GM23338 (cell line): ENCODE results near the gene MRTFA. TPM values are rescaled to one million over a fixed set of nuclear protein-coding genes. Genes with fewer than 3 reads are reported as not detected.

Experiments
- ATAC-seq: fragments of 200-7000 bp; cut with Tn5 transposase; 3 replicates; pipeline ENCODE4 v1.9.1; 2020
- DNase-seq: peaks from one replicate; pipeline ENCODE4 v3.0.0-alpha.2; 2015; ENCODE audit warnings: low spot score
- H2AFZ ChIP-seq: fragments of 200-600 bp; sonication (generic); 2 replicates; pipeline ENCODE4 v1.8.0; 2016; ENCODE audit warnings: antibody characterized with exemption, mild to moderate bottlenecking, moderate library complexity
- H3F3A ChIP-seq: fragments of 200-600 bp; sonication (generic); replicated peaks from 2 replicates; pipeline ENCODE4 v1.8.0; 2017; ENCODE audit warnings: antibody characterized with exemption, mixed run types, low read depth
- H3K27ac ChIP-seq: fragments of 200-600 bp; sonication (generic); 2 replicates; pipeline ENCODE4 v1.6.1; 2016; ENCODE audit warnings: low read depth
- H3K27me3 ChIP-seq: fragments of 200-600 bp; sonication (generic); 2 replicates; pipeline ENCODE4 v1.8.0; 2016; ENCODE audit warnings: mild to moderate bottlenecking, mixed run types, moderate library complexity; ENCODE audit not compliant: insufficient read depth
- H3K36me3 ChIP-seq: fragments of 200-600 bp; sonication (generic); 2 replicates; pipeline ENCODE4 v1.8.0; 2016; ENCODE audit warnings: mild to moderate bottlenecking; ENCODE audit not compliant: insufficient read depth
- H3K4me1 ChIP-seq: fragments of 200-600 bp; sonication (generic); 2 replicates; pipeline ENCODE4 v1.8.0; 2016; ENCODE audit warnings: mild to moderate bottlenecking, moderate library complexity; ENCODE audit not compliant: insufficient read depth
- H3K4me2 ChIP-seq: fragments of 200-600 bp; sonication (generic); 2 replicates; pipeline ENCODE4 v1.7.1; 2017; ENCODE audit warnings: mixed run types
- H3K4me3 ChIP-seq: fragments of 200-600 bp; sonication (generic); 2 replicates; pipeline ENCODE4 v1.6.1; 2016; ENCODE audit warnings: mixed run types
- H3K79me2 ChIP-seq: fragments of 200-600 bp; sonication (generic); replicated peaks from 2 replicates; pipeline ENCODE4 v1.8.0; 2017; ENCODE audit warnings: mild to moderate bottlenecking; ENCODE audit not compliant: insufficient read depth
- H3K9me2 ChIP-seq: fragments of 200-600 bp; sonication (generic); 2 replicates; pipeline ENCODE4 v1.8.0; 2017; ENCODE audit not compliant: insufficient read depth
- H4K20me1 ChIP-seq: fragments of 200-600 bp; sonication (generic); replicated peaks from 2 replicates; pipeline ENCODE4 v1.8.0; 2017; ENCODE audit warnings: mild to moderate bottlenecking; ENCODE audit not compliant: insufficient read depth
- H3K27ac Mint-ChIP-seq: 2 replicates; pipeline ENCODE4 v1.8.0; 2020; ENCODE audit warnings: inconsistent platforms, mild to moderate bottlenecking, moderate library complexity, mixed read lengths
- H3K27me3 Mint-ChIP-seq: 3 replicates; pipeline ENCODE4 v1.8.0; 2022; ENCODE audit warnings: low read depth, mild to moderate bottlenecking, moderate library complexity, mixed read lengths, inconsistent platforms; ENCODE audit not compliant: insufficient read depth, poor library complexity
- H3K36me3 Mint-ChIP-seq: 3 replicates; pipeline ENCODE4 v1.8.0; 2021; ENCODE audit warnings: low read depth, mild to moderate bottlenecking, inconsistent platforms, moderate library complexity, mixed read lengths
- H3K4me1 Mint-ChIP-seq: 3 replicates; pipeline ENCODE4 v1.8.0; 2020; ENCODE audit warnings: mild to moderate bottlenecking, inconsistent platforms, mixed read lengths
- H3K4me3 Mint-ChIP-seq: 3 replicates; pipeline ENCODE4 v1.8.0; 2021; ENCODE audit warnings: moderate library complexity, mild to moderate bottlenecking, inconsistent platforms, mixed read lengths
- H3K9me3 Mint-ChIP-seq: 3 replicates; pipeline ENCODE4 v1.8.0; 2020; ENCODE audit warnings: moderate library complexity, mild to moderate bottlenecking, inconsistent platforms, mixed read lengths
- JUNB ChIP-seq: IDR thresholded peaks from one replicate; pipeline ENCODE4 v1.6.1; 2016; ENCODE audit warnings: antibody characterized with exemption; ENCODE audit not compliant: unreplicated experiment
- POLR2AphosphoS5 ChIP-seq: IDR thresholded peaks from 2 replicates; pipeline ENCODE4 v1.6.1; 2016; ENCODE audit warnings: antibody characterized with exemption, low read depth
- STAT1 ChIP-seq: IDR thresholded peaks from one replicate; pipeline ENCODE4 v1.6.1; 2016; ENCODE audit warnings: antibody characterized with exemption; ENCODE audit not compliant: unreplicated experiment
- polyA plus RNA-seq: library from polyadenylated mRNA; unstranded; fragments of >200 nt; fragmentation: Nextera tagmentation; extraction: Ambion mirVana; gene quantifications from 2 replicates; pipeline ENCODE4 v1.2.1, GENCODE V29; 2016
- total RNA-seq: library from RNA; depleted of rRNA; stranded (reverse); fragments of >200 nt; shearing (Covaris generic); gene quantifications from 2 replicates; pipeline ENCODE4 v1.2.3, GENCODE V29; 2014
- TF ChIP-seq, protein P1 (sequence below): fragments of 250-450 bp; sonication (Bioruptor Pico); IDR thresholded peaks from 2 replicates; pipeline ENCODE4 v1.5.0; 2020; ENCODE audit warnings: mild to moderate bottlenecking, moderate library complexity
- TF ChIP-seq, protein P2 (sequence below): IDR thresholded peaks from 2 replicates; pipeline ENCODE4 v1.6.1; 2016; ENCODE audit warnings: antibody characterized with exemption
- TF ChIP-seq, protein P3 (sequence below), 2 experiments: fragments of 200-600 bp in 1 of 2; sonication (generic) in 1 of 2; conservative IDR thresholded peaks; 2 replicates each; pipeline versions ENCODE4 v1.5.1 to v1.6.1; 2016 to 2017; ENCODE audit warnings: antibody characterized with exemption in 2 of 2, low read depth in 2 of 2, mild to moderate bottlenecking in 2 of 2, moderate library complexity in 1 of 2

Gene MRTFA
- total and polyA plus RNA-seq, 2 experiments from 2014 or later, result 18.1 to 92.4 TPM

DNA sequence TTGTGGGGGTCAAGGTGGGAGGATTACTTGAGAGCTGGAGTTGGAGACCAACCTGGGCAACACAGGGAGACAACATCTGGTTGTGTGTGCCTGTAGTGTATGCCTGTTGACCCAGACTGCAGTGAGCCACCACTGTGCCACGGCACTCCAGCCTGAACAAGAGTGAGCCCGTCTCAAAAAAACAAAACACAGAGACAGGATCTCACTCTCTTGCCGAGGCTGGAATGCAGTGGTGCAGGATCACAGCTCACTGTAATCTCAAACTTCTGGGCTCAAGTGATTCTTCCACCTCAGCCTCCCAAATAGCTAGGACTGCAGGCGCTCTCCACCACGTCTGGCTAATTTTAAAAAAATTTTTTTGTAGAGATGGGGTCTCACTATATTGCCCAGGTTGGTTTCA lies 153.6 kb downstream of the MRTFA start (continued):
- TF ChIP-seq, protein P1, sequence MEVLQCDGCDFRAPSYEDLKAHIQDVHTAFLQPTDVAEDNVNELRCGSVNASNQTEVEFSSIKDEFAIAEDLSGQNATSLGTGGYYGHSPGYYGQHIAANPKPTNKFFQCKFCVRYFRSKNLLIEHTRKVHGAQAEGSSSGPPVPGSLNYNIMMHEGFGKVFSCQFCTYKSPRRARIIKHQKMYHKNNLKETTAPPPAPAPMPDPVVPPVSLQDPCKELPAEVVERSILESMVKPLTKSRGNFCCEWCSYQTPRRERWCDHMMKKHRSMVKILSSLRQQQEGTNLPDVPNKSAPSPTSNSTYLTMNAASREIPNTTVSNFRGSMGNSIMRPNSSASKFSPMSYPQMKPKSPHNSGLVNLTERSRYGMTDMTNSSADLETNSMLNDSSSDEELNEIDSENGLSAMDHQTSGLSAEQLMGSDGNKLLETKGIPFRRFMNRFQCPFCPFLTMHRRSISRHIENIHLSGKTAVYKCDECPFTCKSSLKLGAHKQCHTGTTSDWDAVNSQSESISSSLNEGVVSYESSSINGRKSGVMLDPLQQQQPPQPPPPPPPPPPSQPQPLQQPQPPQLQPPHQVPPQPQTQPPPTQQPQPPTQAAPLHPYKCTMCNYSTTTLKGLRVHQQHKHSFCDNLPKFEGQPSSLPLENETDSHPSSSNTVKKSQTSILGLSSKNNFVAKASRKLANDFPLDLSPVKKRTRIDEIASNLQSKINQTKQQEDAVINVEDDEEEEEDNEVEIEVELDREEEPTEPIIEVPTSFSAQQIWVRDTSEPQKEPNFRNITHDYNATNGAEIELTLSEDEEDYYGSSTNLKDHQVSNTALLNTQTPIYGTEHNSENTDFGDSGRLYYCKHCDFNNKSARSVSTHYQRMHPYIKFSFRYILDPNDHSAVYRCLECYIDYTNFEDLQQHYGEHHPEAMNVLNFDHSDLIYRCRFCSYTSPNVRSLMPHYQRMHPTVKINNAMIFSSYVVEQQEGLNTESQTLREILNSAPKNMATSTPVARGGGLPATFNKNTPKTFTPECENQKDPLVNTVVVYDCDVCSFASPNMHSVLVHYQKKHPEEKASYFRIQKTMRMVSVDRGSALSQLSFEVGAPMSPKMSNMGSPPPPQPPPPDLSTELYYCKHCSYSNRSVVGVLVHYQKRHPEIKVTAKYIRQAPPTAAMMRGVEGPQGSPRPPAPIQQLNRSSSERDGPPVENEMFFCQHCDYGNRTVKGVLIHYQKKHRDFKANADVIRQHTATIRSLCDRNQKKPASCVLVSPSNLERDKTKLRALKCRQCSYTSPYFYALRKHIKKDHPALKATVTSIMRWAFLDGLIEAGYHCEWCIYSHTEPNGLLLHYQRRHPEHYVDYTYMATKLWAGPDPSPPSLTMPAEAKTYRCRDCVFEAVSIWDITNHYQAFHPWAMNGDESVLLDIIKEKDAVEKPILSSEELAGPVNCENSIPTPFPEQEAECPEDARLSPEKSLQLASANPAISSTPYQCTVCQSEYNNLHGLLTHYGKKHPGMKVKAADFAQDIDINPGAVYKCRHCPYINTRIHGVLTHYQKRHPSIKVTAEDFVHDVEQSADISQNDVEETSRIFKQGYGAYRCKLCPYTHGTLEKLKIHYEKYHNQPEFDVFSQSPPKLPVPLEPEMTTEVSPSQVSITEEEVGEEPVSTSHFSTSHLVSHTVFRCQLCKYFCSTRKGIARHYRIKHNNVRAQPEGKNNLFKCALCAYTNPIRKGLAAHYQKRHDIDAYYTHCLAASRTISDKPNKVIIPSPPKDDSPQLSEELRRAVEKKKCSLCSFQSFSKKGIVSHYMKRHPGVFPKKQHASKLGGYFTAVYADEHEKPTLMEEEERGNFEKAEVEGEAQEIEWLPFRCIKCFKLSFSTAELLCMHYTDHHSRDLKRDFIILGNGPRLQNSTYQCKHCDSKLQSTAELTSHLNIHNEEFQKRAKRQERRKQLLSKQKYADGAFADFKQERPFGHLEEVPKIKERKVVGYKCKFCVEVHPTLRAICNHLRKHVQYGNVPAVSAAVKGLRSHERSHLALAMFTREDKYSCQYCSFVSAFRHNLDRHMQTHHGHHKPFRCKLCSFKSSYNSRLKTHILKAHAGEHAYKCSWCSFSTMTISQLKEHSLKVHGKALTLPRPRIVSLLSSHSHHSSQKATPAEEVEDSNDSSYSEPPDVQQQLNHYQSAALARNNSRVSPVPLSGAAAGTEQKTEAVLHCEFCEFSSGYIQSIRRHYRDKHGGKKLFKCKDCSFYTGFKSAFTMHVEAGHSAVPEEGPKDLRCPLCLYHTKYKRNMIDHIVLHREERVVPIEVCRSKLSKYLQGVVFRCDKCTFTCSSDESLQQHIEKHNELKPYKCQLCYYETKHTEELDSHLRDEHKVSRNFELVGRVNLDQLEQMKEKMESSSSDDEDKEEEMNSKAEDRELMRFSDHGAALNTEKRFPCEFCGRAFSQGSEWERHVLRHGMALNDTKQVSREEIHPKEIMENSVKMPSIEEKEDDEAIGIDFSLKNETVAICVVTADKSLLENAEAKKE (CRISPR knock-in tag), result no peak
- no peak for TF ChIP-seq JUNB
- TF ChIP-seq, protein P2, sequence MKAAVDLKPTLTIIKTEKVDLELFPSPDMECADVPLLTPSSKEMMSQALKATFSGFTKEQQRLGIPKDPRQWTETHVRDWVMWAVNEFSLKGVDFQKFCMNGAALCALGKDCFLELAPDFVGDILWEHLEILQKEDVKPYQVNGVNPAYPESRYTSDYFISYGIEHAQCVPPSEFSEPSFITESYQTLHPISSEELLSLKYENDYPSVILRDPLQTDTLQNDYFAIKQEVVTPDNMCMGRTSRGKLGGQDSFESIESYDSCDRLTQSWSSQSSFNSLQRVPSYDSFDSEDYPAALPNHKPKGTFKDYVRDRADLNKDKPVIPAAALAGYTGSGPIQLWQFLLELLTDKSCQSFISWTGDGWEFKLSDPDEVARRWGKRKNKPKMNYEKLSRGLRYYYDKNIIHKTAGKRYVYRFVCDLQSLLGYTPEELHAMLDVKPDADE, result no peak
- TF ChIP-seq POLR2AphosphoS5, result no peak
- TF ChIP-seq, protein P3, sequence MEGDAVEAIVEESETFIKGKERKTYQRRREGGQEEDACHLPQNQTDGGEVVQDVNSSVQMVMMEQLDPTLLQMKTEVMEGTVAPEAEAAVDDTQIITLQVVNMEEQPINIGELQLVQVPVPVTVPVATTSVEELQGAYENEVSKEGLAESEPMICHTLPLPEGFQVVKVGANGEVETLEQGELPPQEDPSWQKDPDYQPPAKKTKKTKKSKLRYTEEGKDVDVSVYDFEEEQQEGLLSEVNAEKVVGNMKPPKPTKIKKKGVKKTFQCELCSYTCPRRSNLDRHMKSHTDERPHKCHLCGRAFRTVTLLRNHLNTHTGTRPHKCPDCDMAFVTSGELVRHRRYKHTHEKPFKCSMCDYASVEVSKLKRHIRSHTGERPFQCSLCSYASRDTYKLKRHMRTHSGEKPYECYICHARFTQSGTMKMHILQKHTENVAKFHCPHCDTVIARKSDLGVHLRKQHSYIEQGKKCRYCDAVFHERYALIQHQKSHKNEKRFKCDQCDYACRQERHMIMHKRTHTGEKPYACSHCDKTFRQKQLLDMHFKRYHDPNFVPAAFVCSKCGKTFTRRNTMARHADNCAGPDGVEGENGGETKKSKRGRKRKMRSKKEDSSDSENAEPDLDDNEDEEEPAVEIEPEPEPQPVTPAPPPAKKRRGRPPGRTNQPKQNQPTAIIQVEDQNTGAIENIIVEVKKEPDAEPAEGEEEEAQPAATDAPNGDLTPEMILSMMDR (conservative IDR thresholded peaks at IDR 0.05; ENCODE audit: low read depth in 2 of 2), result no peak

DNA sequence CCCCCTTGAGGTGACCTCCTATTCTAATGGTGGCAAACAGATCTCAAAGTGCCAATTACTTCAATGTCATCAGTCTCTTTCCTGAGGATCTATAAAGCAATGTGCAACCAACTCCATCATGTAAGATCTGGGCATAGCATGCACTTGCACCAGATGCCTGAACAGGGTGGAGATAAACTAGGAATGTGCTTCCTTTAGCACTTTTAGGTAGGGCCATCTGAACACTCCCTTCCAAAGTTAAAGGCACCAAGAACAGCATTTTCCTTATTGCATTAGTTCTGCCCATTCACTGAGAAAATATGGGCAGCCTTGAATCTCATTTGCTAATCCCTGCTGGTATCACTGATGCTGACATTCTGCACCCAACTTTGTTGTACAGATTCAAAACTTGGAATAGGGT lies 154.1 kb downstream of the MRTFA start:
- Mint-ChIP-seq H3K4me3 (no peak overlapping the region), H3K9me3 (no peaks in the 10 kb centered on the region), H3K36me3 (peaks cover 3% of the 10 kb centered on the region; the same call in 1 of the 3 replicates), H3K4me1 (peaks cover 20% of the 10 kb centered on the region), H3K27ac (no peak overlapping the region), H3K27me3 (peaks cover 3% of the 10 kb centered on the region)
- Histone ChIP-seq H2AFZ (no peak overlapping the region), H3K4me3 (no peak overlapping the region), H3K27ac (no peak overlapping the region), H3F3A (no peaks in the 10 kb centered on the region), H3K4me1 (peaks cover 21% of the 10 kb centered on the region), H3K79me2 (peaks cover 15% of the 10 kb centered on the region), H3K36me3 (no peaks in the 10 kb centered on the region), H3K4me2 (no peak overlapping the region), H4K20me1 (no peaks in the 10 kb centered on the region), H3K27me3 (no peaks in the 10 kb centered on the region), H3K9me2 (no peaks in the 10 kb centered on the region)
- TF ChIP-seq JUNB, result no peak
- no peak for TF ChIP-seq STAT1
- no peak for DNase-seq
- ATAC-seq, result no peak
